HEK293 (cell line): ENCODE measurements around the gene CAMKK1.

ENCODE experiments used
- CTCF ChIP-seq: fragments of 450-650 bp; formaldehyde crosslinking; IDR thresholded peaks from 2 replicates; pipeline ENCODE4 v1.5.1; 2016; ENCODE audit warnings: missing biosample characterization, missing genetic modification characterization
- KLF1 ChIP-seq: fragments of 450-650 bp; formaldehyde crosslinking; IDR thresholded peaks from 2 replicates; pipeline ENCODE4 v1.5.1; 2016; ENCODE audit warnings: missing biosample characterization, missing genetic modification characterization
- KLF16 ChIP-seq: fragments of 450-650 bp; formaldehyde crosslinking; IDR thresholded peaks from 2 replicates; pipeline ENCODE4 v1.5.1; 2017; ENCODE audit warnings: missing biosample characterization, missing genetic modification characterization
- MEIS1 ChIP-seq: sonication (generic); formaldehyde crosslinking; IDR thresholded peaks from 2 replicates; pipeline ENCODE4 v1.8.1; 2022; ENCODE audit warnings: missing genetic modification reagents, mild to moderate bottlenecking, borderline replicate concordance
- REST ChIP-seq: fragments of 450-650 bp; formaldehyde crosslinking; IDR thresholded peaks from 2 replicates; pipeline ENCODE4 v1.5.1; 2016; ENCODE audit warnings: missing biosample characterization, missing genetic modification characterization

- TF ChIP-seq MEIS1 (no peak), KLF1 (no peak), KLF16 (tag by site-specific recombination) (no peak), CTCF (tag by site-specific recombination) (no peak), REST (no peak)
These were observed 10.4 kb upstream of the CAMKK1 start for GRCh38 chr17:3903051-3903825.
